SK-N-SH treated with all-trans-retinoic acid at 6 μM for 48 hours (cell line): Measurements from ENCODE around the gene POLH.
A peak's percentile ranks its signal among the peaks of the same experiment; 100 is the strongest.
"Not testable (repeated sequence)": the region's sequence is repeated elsewhere in the genome, so short reads cannot be mapped to it uniquely, and the experiment has no call there.

Experiments
- ATAC-seq: fragments of 200-7000 bp; cut with Tn5 transposase; 3 replicates; pipeline ENCODE4 v1.9.1; 2020; ENCODE audit warnings: mild to moderate bottlenecking, moderate library complexity
- ARNTL ChIP-seq: fragments of 450-650 bp; formaldehyde crosslinking; IDR thresholded peaks from 2 replicates; pipeline ENCODE4 v1.5.0; 2020; ENCODE audit warnings: low read depth, mild to moderate bottlenecking, moderate library complexity, borderline replicate concordance
- BACH2 ChIP-seq: fragments of 250-450 bp; sonication (Bioruptor Pico); IDR thresholded peaks from 2 replicates; pipeline ENCODE4 v1.9.0; 2021; ENCODE audit warnings: mild to moderate bottlenecking, borderline replicate concordance
- CREB5 ChIP-seq: fragments of 250-450 bp; sonication (Bioruptor Pico); IDR thresholded peaks from 2 replicates; pipeline ENCODE4 v1.5.1; 2020; ENCODE audit warnings: low read depth, mild to moderate bottlenecking, moderate library complexity
- CSDC2 ChIP-seq: fragments of 250-450 bp; sonication (Bioruptor Pico); IDR thresholded peaks from 2 replicates; pipeline ENCODE4 v1.5.0; 2020; ENCODE audit warnings: mild to moderate bottlenecking, moderate library complexity
- CSRNP3 ChIP-seq: fragments of 250-450 bp; sonication (Bioruptor Pico); IDR thresholded peaks from 2 replicates; pipeline ENCODE4 v1.5.1; 2021; ENCODE audit warnings: mild to moderate bottlenecking, moderate library complexity
- ESRRG ChIP-seq: fragments of 250-450 bp; sonication (Bioruptor Pico); IDR thresholded peaks from 2 replicates; pipeline ENCODE4 v1.6.1; 2021; ENCODE audit warnings: mild to moderate bottlenecking
- GLIS3 ChIP-seq: fragments of 250-450 bp; sonication (Bioruptor Pico); IDR thresholded peaks from 2 replicates; pipeline ENCODE4 v1.5.0; 2020; ENCODE audit warnings: mild to moderate bottlenecking, moderate library complexity
- ISL1 ChIP-seq: fragments of 250-450 bp; sonication (Bioruptor Pico); IDR thresholded peaks from 2 replicates; pipeline ENCODE4 v2.1.2; 2022; ENCODE audit warnings: mild to moderate bottlenecking, moderate library complexity
- OSR1 ChIP-seq: fragments of 250-450 bp; sonication (Bioruptor Pico); IDR thresholded peaks from 2 replicates; pipeline ENCODE4 v1.8.0; 2022; ENCODE audit warnings: moderate library complexity, mild to moderate bottlenecking, inconsistent platforms
- PATZ1 ChIP-seq: fragments of 250-450 bp; sonication (Bioruptor Pico); IDR thresholded peaks from 2 replicates; pipeline ENCODE4 v1.8.0; 2020; ENCODE audit warnings: mild to moderate bottlenecking, moderate library complexity, borderline replicate concordance
- POU6F1 ChIP-seq: fragments of 250-450 bp; sonication (Bioruptor Pico); IDR thresholded peaks from 2 replicates; pipeline ENCODE4 v1.8.0; 2021; ENCODE audit warnings: low read depth, mild to moderate bottlenecking, moderate library complexity, borderline replicate concordance
- PPARA ChIP-seq: fragments of 250-450 bp; sonication (Bioruptor Pico); IDR thresholded peaks from 2 replicates; pipeline ENCODE4 v1.5.0; 2020; ENCODE audit warnings: mild to moderate bottlenecking, borderline replicate concordance
- RARB ChIP-seq: fragments of 250-450 bp; sonication (Bioruptor Pico); IDR thresholded peaks from 2 replicates; pipeline ENCODE4 v1.8.0; 2021; ENCODE audit warnings: mild to moderate bottlenecking, moderate library complexity
- TCF4 ChIP-seq: fragments of 250-450 bp; sonication (Bioruptor Pico); IDR thresholded peaks from 2 replicates; pipeline ENCODE4 v1.8.0; 2021; ENCODE audit warnings: mild to moderate bottlenecking, moderate library complexity, borderline replicate concordance
- TOX ChIP-seq: fragments of 250-450 bp; sonication (Bioruptor Pico); IDR thresholded peaks from 2 replicates; pipeline ENCODE4 v1.8.0; 2021; ENCODE audit warnings: mild to moderate bottlenecking, moderate library complexity, borderline replicate concordance
- TSHZ2 ChIP-seq: fragments of 250-450 bp; sonication (Bioruptor Pico); IDR thresholded peaks from 2 replicates; pipeline ENCODE4 v1.5.0; 2020; ENCODE audit warnings: mild to moderate bottlenecking, moderate library complexity
- ZC3H10 ChIP-seq: fragments of 250-450 bp; sonication (Bioruptor Pico); IDR thresholded peaks from 2 replicates; pipeline ENCODE4 v1.5.1; 2021; ENCODE audit warnings: mild to moderate bottlenecking, moderate library complexity
- ZFP3 ChIP-seq: fragments of 250-450 bp; sonication (Bioruptor Pico); IDR thresholded peaks from 2 replicates; pipeline ENCODE4 v1.5.0; 2020; ENCODE audit warnings: mild to moderate bottlenecking, moderate library complexity
- ZFP30 ChIP-seq: fragments of 450-650 bp; formaldehyde crosslinking; IDR thresholded peaks from 2 replicates; pipeline ENCODE4 v1.5.0; 2022; ENCODE audit warnings: mild to moderate bottlenecking, moderate library complexity
- ZNF565 ChIP-seq: fragments of 450-650 bp; formaldehyde crosslinking; conservative IDR thresholded peaks from 2 replicates; pipeline ENCODE4 v1.5.0; 2020; ENCODE audit warnings: low read depth, mild to moderate bottlenecking, moderate library complexity
- ZNF70 ChIP-seq: fragments of 450-650 bp; formaldehyde crosslinking; IDR thresholded peaks from 2 replicates; pipeline ENCODE4 v1.5.0; 2020; ENCODE audit warnings: mild to moderate bottlenecking, moderate library complexity
- ZNF8 ChIP-seq: fragments of 450-650 bp; formaldehyde crosslinking; IDR thresholded peaks from 2 replicates; pipeline ENCODE4 v1.5.0; 2020; ENCODE audit warnings: mild to moderate bottlenecking, moderate library complexity

Gene POLH

GRCh38 chr6:43575772-43576551 is at the start of gene POLH, which contains the start of gene XPO5:
Gene POLH, plus strand, starts transcription at chr6:43576185. Its CDS starts 6,135 bp downstream, at chr6:43582320.
Gene XPO5, minus strand, starts transcription at chr6:43576038. Its CDS starts 174 bp downstream, at chr6:43575864.
- no peak for TF ChIP-seq ISL1 (CRISPR knock-in tag)
- TF ChIP-seq ZNF70 (CRISPR knock-in tag): no peak
- no peak for TF ChIP-seq ZFP3 (CRISPR knock-in tag)
- TF ChIP-seq ZC3H10 (CRISPR knock-in tag): 0 out of 2 replicates have a peak, but pooled peaks have one; percentile 6
- TF ChIP-seq CSDC2: no peak
- TF ChIP-seq, all 23 proteins: peak for 1
- peak; percentile 95 for ATAC-seq

GRCh38 chr6:43532201-43532600 is 43.8 kb upstream of the POLH start:
- TF ChIP-seq OSR1 (CRISPR knock-in tag) (no peak), PPARA (CRISPR knock-in tag) (no peak), RARB (CRISPR knock-in tag) (no peak), ZFP30 (CRISPR knock-in tag) (no peak), TOX (CRISPR knock-in tag) (no peak), ISL1 (CRISPR knock-in tag) (no peak), ESRRG (CRISPR knock-in tag) (no peak), CSDC2 (no peak), ARNTL (CRISPR knock-in tag) (no peak), BACH2 (CRISPR knock-in tag) (no peak), TCF4 (CRISPR knock-in tag) (no peak)
- ATAC-seq: no peak

- not testable (repeated sequence) for ATAC-seq
Observed at GRCh38 chr6:43538986-43539385, 37.0 kb upstream of the POLH start.

GRCh38 chr6:43539409-43539808 is 36.6 kb upstream of the POLH start:
- not testable (repeated sequence) for ATAC-seq

GRCh38 chr6:43540507-43540906 is 35.5 kb upstream of the POLH start:
- ATAC-seq: no peak
- TF ChIP-seq PPARA (CRISPR knock-in tag) (no peak), ZNF565 (CRISPR knock-in tag) (no peak), ZC3H10 (CRISPR knock-in tag) (no peak), PATZ1 (CRISPR knock-in tag) (no peak), TSHZ2 (CRISPR knock-in tag) (no peak), BACH2 (CRISPR knock-in tag) (no peak), ESRRG (CRISPR knock-in tag) (no peak), GLIS3 (CRISPR knock-in tag) (no peak), TOX (CRISPR knock-in tag) (no peak), ZNF70 (CRISPR knock-in tag) (no peak), RARB (CRISPR knock-in tag) (no peak), ZFP3 (CRISPR knock-in tag) (no peak), OSR1 (CRISPR knock-in tag) (no peak), CSDC2 (no peak), ZNF8 (CRISPR knock-in tag) (no peak), ZFP30 (CRISPR knock-in tag) (no peak), CREB5 (CRISPR knock-in tag) (no peak), ISL1 (CRISPR knock-in tag) (no peak), POU6F1 (no peak), CSRNP3 (CRISPR knock-in tag) (no peak)
